ENCODE measurements around the gene PPP1R14C. TPM values are rescaled to one million over a fixed set of nuclear protein-coding genes. Genes with fewer than 3 reads are reported as not detected.
A peak's percentile ranks its signal among the peaks of the same experiment; 100 is the strongest.

The PPP1R14C gene
- total RNA-seq, 1 donor from 2014 or later: 12.6 TPM

- Mint-ChIP-seq H3K9me3 (peaks cover 14% of the 10 kb centered on the region), H3K4me1 (ENCODE audit: unreplicated experiment) (peaks cover 16% of the 10 kb centered on the region), H3K4me3 (no peak overlapping the region), H3K27me3 (peaks cover 2% of the 10 kb centered on the region), H3K27ac (no peak overlapping the region), H3K36me3 (peaks cover 5% of the 10 kb centered on the region)
- DNase-seq (ENCODE audit: extremely low spot score, unreplicated experiment): no peak
- no peak for TF ChIP-seq CTCF (conservative IDR thresholded peaks at IDR 0.05)
Measured at GRCh38 chr6:150282806-150283205, 140.0 kb downstream of the PPP1R14C start.

- peak overlapping the region; percentile 42 for H3K27ac Mint-ChIP-seq
Measured at GRCh38 chr6:150286460-150286859, 143.6 kb downstream of the PPP1R14C start.

GRCh38 chr6:150286912-150287311 lies 144.1 kb downstream of the PPP1R14C start:
- no peak for TF ChIP-seq CTCF (conservative IDR thresholded peaks at IDR 0.05)
- Mint-ChIP-seq H3K27me3 (peaks cover 2% of the 10 kb centered on the region), H3K27ac (peak overlapping the region; percentile 42)

More at GRCh38 chr6:150286460-150286859, 143.6 kb downstream of the PPP1R14C start:
- H3K9me3 Mint-ChIP-seq: peaks cover 14% of the 10 kb centered on the region
- peaks cover 9% of the 10 kb centered on the region for H3K36me3 Mint-ChIP-seq
- peaks cover 18% of the 10 kb centered on the region for H3K4me1 Mint-ChIP-seq (ENCODE audit: unreplicated experiment)
- DNase-seq (ENCODE audit: extremely low spot score, unreplicated experiment): no peak
- peaks cover 2% of the 10 kb centered on the region for H3K27me3 Mint-ChIP-seq
- H3K4me3 Mint-ChIP-seq: no peak overlapping the region
- no peak for TF ChIP-seq CTCF (conservative IDR thresholded peaks at IDR 0.05)

GRCh38 chr6:150288456-150288855 lies 145.6 kb downstream of the PPP1R14C start:
- Mint-ChIP-seq H3K36me3 (peaks cover 9% of the 10 kb centered on the region), H3K4me1 (ENCODE audit: unreplicated experiment) (peaks cover 18% of the 10 kb centered on the region), H3K27me3 (no peaks in the 10 kb centered on the region), H3K4me3 (no peak overlapping the region), H3K27ac (no peak overlapping the region), H3K9me3 (peaks cover 7% of the 10 kb centered on the region)
- no peak for TF ChIP-seq CTCF (conservative IDR thresholded peaks at IDR 0.05)
- DNase-seq (ENCODE audit: extremely low spot score, unreplicated experiment): no peak

More at GRCh38 chr6:150286912-150287311, 144.1 kb downstream of the PPP1R14C start:
- Mint-ChIP-seq H3K36me3 (peaks cover 9% of the 10 kb centered on the region), H3K4me3 (peak overlapping the region; percentile 2), H3K9me3 (peaks cover 12% of the 10 kb centered on the region), H3K4me1 (ENCODE audit: unreplicated experiment) (peaks cover 18% of the 10 kb centered on the region)
- no peak for DNase-seq (ENCODE audit: extremely low spot score, unreplicated experiment)

GRCh38 chr6:150289454-150290071 lies 146.7 kb downstream of the PPP1R14C start:
- H3K9me3 Mint-ChIP-seq: peaks cover 7% of the 10 kb centered on the region

More at GRCh38 chr6:150289454-150290071, 146.7 kb downstream of the PPP1R14C start:
- Mint-ChIP-seq H3K27me3 (no peaks in the 10 kb centered on the region), H3K27ac (peak overlapping the region; percentile 88), H3K4me1 (ENCODE audit: unreplicated experiment) (peaks cover 18% of the 10 kb centered on the region), H3K4me3 (peak overlapping the region; percentile 57), H3K36me3 (peaks cover 9% of the 10 kb centered on the region)
- DNase-seq (ENCODE audit: extremely low spot score, unreplicated experiment): no peak
- no peak for TF ChIP-seq CTCF (conservative IDR thresholded peaks at IDR 0.05)

All from type B pancreatic cell (in vitro differentiated cells).